Activated CD4-positive, alpha-beta memory T cell treated with anti-CD3 and anti-CD28 coated beads, Interleukin-2, amount 10 ng/mL, durations not matched to agents 7 days and 5 days (primary cell): ENCODE data around the gene RNF31. TPM values are rescaled to one million over a fixed set of nuclear protein-coding genes. Genes with fewer than 3 reads are reported as not detected.

Experiments used
- CTCF ChIA-PET: fragments of 350-600 bp; sonication (Branson Sonifier 250); formaldehyde crosslinking; loops from one replicate; lab custom pipeline; 2021; ENCODE audit warnings: antibody characterized with exemption, inconsistent platforms; lab: Charles Lee
- POLR2A ChIA-PET: fragments of 350-600 bp; sonication (Branson Sonifier 250); formaldehyde crosslinking; loops from one replicate; lab custom pipeline; 2021; ENCODE audit warnings: antibody characterized with exemption; lab: Charles Lee
- DNase-seq: peaks from one replicate; pipeline ENCODE4 v3.0.0-alpha.2; 2020
- H3K27ac Mint-ChIP-seq: one replicate; pipeline ENCODE4 v1.8.0; 2021; ENCODE audit warnings: mild to moderate bottlenecking, mixed read lengths
- H3K27me3 Mint-ChIP-seq: one replicate; pipeline ENCODE4 v1.8.0; 2021; ENCODE audit warnings: mixed read lengths
- H3K36me3 Mint-ChIP-seq: one replicate; pipeline ENCODE4 v1.8.0; 2021; ENCODE audit warnings: low read depth, mixed read lengths
- H3K4me1 Mint-ChIP-seq: one replicate; pipeline ENCODE4 v1.8.0; 2021; ENCODE audit warnings: mixed read lengths
- H3K4me3 Mint-ChIP-seq: one replicate; pipeline ENCODE4 v1.8.0; 2021; ENCODE audit warnings: mild to moderate bottlenecking, mixed read lengths
- H3K9me3 Mint-ChIP-seq: one replicate; pipeline ENCODE4 v1.8.0; 2021; ENCODE audit warnings: mixed read lengths
- total RNA-seq, 2 experiments: library from RNA; stranded (reverse); gene quantifications; one replicate each; pipeline ENCODE4 v1.2.3, GENCODE V29; 2021

Gene RNF31
- total RNA-seq, 2 experiments from 2014 or later: 122 to 129 TPM

DNA sequence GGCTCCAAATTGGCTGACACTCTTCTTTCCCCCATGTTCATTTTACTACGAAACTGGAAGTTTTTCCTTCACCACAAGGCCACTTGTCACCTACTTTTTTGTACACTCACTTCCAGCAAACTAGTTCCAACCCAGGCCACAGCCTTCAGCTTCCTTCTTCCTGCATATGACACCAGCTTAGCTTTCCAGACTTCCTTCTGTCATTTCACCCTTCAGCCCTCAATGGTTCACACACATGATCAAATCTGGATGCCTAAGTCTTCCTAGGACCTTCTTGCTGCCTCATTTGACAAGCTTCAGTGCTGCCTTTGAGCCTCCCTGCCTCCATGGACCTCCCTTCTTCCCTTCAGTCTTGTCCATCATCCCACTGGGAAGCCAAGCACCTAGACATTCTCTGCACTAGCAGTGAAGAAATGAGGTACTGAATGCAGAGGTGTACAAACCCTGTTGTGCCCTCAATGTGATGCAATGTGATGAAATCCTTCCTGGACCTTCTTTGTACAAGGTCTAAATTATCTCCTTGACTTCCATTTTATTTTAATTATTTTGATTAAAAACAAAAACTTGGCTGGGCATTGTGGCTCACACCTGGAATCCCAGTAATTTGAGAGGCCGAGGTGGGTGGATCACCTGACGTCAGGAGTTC, 20.3 kb downstream of the RNF31 start:
- ChIA-PET CTCF (no interaction called here), POLR2A (interaction anchor here (0.7 to 18.6 kb wide), 5 partner anchors 12 to 28 kb away, joined by 3 to 652 read pairs (median 6); partner anchors contain the start of genes EMC9, IPO4, PSME1 and PSME2)
- Mint-ChIP-seq H3K27ac (peak overlapping the region; percentile 57), H3K4me3 (no peak overlapping the region), H3K27me3 (no peaks in the 10 kb centered on the region), H3K4me1 (peaks cover 72% of the 10 kb centered on the region), H3K36me3 (peaks cover 79% of the 10 kb centered on the region), H3K9me3 (no peaks in the 10 kb centered on the region)
- DNase-seq: no peak

DNA sequence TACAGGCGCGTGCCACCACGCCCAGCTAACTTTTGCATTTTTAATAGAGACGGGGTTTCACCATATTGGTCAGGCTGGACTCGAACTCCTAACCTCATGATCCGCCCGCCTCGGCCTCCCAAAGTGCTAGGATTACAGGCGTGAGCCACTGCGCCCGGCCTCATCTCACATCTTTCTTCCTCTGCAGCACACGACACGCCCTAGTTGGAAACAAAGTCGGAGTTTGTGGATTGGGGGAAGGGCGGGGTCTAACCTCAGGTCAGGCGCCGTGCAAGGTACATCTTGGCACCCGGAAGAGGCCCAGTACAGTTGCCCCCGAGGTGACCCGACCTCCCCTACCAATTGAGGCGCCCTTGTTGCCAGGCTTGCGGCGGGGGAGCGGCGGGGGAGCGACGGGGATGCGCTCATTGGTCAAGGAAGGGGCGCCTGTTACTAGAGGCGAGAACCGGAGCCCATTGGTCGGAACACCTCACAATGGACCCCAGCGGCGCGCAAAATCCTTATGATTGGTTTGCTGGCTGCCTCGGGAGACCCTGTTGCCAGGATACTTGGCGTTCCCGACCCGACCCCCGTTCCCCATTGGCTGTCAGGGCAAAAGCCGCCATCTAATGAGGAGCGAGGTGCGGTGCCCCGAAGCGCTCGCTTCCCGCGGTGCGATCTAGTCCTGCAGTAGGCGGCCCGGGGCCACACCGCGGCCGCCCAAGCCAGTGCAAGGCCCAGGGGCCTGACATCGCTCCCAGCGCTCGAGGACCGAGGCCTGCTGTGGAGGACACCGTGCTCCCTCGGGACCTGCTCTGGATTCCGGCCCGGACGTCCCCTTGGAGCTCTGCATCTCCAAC, 24.3 kb downstream of the RNF31 start, which contains the start of gene REC8:
Gene REC8, plus strand, starts transcription at position 659 of the 839 bp plus-strand sequence. CDS start 473 bp downstream, outside the sequence.
- peak within 1 kb of the TSS; percentile 79 for H3K27ac Mint-ChIP-seq
- peak within 1 kb of the TSS; percentile 67 for H3K4me3 Mint-ChIP-seq
- H3K4me1 Mint-ChIP-seq: peaks cover 50% of the 10 kb centered on the region
- peaks cover 62% of the 10 kb centered on the region for H3K36me3 Mint-ChIP-seq
- peak; percentile 74 for DNase-seq
- no peaks in the 10 kb centered on the region for H3K9me3 Mint-ChIP-seq
- POLR2A ChIA-PET: interaction anchor here (0.6 to 21.9 kb wide), 8 partner anchors 5 to 77 kb away, joined by 3 to 652 read pairs (median 8); partner anchors contain the start of genes DCAF11, EMC9, IPO4 and IRF9
- CTCF ChIA-PET: interaction anchor here (0.7 to 3.2 kb wide), 2 partner anchors 11 to 114 kb away, joined by 3 to 15 read pairs; partner anchors contain the start of gene IRF9
- H3K27me3 Mint-ChIP-seq: no peaks in the 10 kb centered on the region

DNA sequence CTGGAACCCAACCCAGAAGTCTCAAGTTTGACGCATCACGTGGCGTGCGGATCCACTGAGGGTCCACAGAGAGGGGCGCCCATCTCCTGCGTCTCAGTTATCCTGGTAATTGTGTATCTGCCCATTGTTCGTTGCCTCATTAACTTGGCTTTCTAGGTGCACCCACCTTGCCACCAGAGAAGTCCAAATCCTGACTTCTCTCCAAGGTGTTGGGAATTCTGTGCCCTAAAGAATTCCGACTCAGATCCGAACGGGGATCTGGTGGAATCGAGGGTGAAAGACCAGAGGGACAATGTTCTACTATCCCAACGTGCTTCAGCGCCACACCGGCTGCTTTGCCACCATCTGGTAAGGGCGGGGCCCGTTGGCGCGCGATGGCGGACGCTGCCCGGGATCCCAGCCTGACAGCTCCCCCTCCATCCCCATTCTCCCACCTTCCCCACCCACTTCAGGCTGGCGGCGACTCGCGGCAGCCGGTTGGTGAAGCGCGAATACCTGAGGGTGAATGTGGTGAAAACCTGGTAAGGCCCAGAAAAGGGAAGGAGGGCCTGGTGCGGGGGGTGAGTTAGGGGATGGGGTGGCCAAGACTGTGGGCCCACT, 25.1 kb downstream of the RNF31 start:
- Mint-ChIP-seq H3K36me3 (peaks cover 62% of the 10 kb centered on the region), H3K27me3 (no peaks in the 10 kb centered on the region), H3K9me3 (no peaks in the 10 kb centered on the region), H3K4me1 (peaks cover 46% of the 10 kb centered on the region), H3K4me3 (peak overlapping the region; percentile 46), H3K27ac (peak overlapping the region; percentile 26)
- POLR2A ChIA-PET: interaction anchor here (0.6 to 21.9 kb wide), 5 partner anchors 6 to 63 kb away, joined by 3 to 456 read pairs (median 8); partner anchors contain the start of genes DCAF11, IPO4, IRF9 and REC8
- no peak for DNase-seq
- CTCF ChIA-PET: no interaction called here

DNA sequence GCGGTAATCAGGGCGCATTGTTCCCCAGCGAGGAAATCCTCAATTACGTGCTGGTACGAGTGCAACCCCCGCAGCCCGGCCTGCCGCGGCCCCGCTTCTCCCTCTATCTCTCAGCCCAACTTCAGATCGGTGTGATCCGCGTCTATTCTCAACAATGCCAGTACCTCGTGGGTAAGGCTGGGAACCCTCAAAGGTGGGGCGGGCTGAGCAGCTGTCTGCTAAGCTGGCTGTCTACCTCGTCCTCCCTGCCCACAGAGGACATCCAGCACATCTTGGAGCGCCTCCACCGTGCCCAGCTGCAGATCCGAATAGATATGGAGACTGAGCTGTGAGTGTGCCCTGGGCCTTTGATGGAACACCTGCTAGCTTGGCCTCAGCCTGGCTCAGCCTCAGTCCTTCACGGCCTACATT, 25.6 kb downstream of the RNF31 start:
- Mint-ChIP-seq H3K4me3 (no peak overlapping the region), H3K36me3 (peaks cover 62% of the 10 kb centered on the region), H3K27me3 (no peaks in the 10 kb centered on the region), H3K9me3 (no peaks in the 10 kb centered on the region), H3K27ac (peak overlapping the region; percentile 57), H3K4me1 (peaks cover 42% of the 10 kb centered on the region)
- no peak for DNase-seq
- CTCF ChIA-PET: no interaction called here
- POLR2A ChIA-PET: interaction anchor here (1.0 to 21.9 kb wide), 5 partner anchors 6 to 69 kb away, joined by 3 to 456 read pairs (median 8); partner anchors contain the start of genes EMC9, IPO4, IRF9 and REC8

DNA sequence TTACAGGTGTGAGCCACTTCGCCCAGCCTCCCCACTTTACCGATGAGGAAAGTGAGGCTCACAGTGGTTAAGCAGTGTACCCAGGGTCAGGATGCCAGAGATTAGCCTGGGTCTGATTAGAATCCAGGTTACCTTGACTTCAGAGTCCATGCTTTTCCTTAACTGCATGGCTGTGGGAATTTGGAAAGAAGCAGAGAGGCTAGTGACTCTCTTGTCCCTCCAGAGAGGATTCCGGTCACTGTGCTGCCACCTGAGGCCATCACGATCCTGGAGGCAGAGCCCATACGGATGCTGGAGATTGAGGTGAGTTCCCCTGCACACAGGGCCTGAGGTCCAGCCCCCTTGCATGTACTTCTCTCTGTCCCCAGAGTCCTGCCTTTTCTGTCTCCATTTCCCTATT, 29.3 kb downstream of the RNF31 start:
- no peaks in the 10 kb centered on the region for H3K9me3 Mint-ChIP-seq
- POLR2A ChIA-PET: interaction anchor here (1.1 to 21.9 kb wide), 6 partner anchors 10 to 62 kb away, joined by 4 to 456 read pairs (median 8); partner anchors contain the start of genes DCAF11, EMC9, IPO4 and IRF9
- CTCF ChIA-PET: no interaction called here
- H3K27me3 Mint-ChIP-seq: no peaks in the 10 kb centered on the region
- DNase-seq: no peak
- peaks cover 20% of the 10 kb centered on the region for H3K4me1 Mint-ChIP-seq
- H3K36me3 Mint-ChIP-seq: peaks cover 67% of the 10 kb centered on the region
- no peak overlapping the region for H3K27ac Mint-ChIP-seq
- H3K4me3 Mint-ChIP-seq: no peak overlapping the region

DNA sequence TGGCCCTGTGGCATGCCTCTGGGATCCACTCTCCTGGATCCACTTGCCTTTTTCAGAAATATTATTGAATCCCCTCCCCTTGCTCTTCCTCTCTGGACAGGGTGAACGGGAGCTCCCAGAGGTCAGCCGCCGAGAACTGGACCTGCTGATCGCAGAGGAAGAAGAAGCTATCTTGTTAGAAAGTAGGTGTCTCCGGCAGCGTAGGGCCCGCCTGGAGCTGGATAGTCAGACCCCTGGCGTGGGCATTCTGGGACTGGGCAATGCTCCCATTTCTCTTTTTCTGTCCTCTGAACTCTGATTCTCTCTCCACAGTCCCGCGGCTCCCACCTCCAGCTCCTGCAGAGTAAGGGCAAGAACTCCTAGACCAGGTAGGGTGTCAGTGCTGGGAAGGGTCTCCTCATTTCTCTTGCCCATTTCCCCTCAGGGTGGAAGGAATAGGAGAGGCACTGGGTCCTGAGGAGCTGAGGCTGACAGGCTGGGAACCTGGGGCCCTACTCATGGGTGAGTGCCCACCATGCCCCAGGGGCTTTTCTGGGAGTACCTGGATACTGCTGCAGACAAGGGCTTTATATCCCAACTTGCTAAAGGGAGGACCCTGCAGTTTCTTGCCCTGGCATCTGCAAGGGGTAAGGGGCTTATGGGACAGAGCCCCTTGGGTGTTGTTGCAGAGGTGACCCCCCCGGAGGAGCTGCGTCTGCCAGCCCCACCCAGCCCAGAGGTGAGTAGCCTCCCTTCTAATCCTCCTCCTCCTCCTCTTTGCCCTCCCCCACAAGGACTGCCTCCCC, 29.9 kb downstream of the RNF31 start:
- no peak overlapping the region for H3K27ac Mint-ChIP-seq
- H3K27me3 Mint-ChIP-seq: no peaks in the 10 kb centered on the region
- POLR2A ChIA-PET: interaction anchor here (0.8 to 21.9 kb wide), 6 partner anchors 10 to 63 kb away, joined by 3 to 456 read pairs (median 5); partner anchors contain the start of genes CHMP4A, DCAF11, EMC9 and IPO4
- no peak for DNase-seq
- CTCF ChIA-PET: interaction anchor here (1.2 kb wide), 1 partner anchor 16 kb away, joined by 4 read pairs; the partner anchor contains the start of gene IRF9
- H3K4me1 Mint-ChIP-seq: peaks cover 14% of the 10 kb centered on the region
- H3K9me3 Mint-ChIP-seq: no peaks in the 10 kb centered on the region
- H3K4me3 Mint-ChIP-seq: no peak overlapping the region
- peaks cover 63% of the 10 kb centered on the region for H3K36me3 Mint-ChIP-seq

DNA sequence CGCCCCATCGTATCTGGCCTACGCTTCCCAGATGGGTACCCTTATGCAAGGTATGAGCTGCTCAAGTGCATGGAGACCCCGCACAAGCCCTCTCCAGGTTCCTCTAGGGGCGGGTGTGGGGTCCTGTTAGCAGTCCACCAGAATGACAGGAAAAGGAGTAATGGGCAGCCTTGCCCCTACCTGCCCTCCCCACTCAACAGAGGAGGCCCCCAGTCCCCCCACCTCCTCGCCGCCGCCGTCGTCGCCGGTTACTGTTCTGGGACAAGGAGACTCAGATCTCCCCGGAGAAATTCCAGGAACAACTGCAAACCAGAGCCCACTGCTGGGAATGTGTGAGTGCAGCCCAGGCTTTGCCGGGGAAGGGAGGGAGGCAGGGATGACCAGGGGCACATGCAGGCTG, 30.6 kb downstream of the RNF31 start:
- Mint-ChIP-seq H3K27me3 (no peaks in the 10 kb centered on the region), H3K36me3 (peaks cover 65% of the 10 kb centered on the region), H3K4me3 (no peak overlapping the region), H3K9me3 (no peaks in the 10 kb centered on the region), H3K27ac (no peak overlapping the region), H3K4me1 (peaks cover 13% of the 10 kb centered on the region)
- POLR2A ChIA-PET: interaction anchor here (0.8 to 21.9 kb wide), 5 partner anchors 9 to 63 kb away, joined by 3 to 456 read pairs (median 4); partner anchors contain the start of genes CHMP4A, DCAF11, IPO4 and IRF9
- no peak for DNase-seq
- CTCF ChIA-PET: interaction anchor here (1.2 kb wide), 1 partner anchor 16 kb away, joined by 4 read pairs; the partner anchor contains the start of gene IRF9

DNA sequence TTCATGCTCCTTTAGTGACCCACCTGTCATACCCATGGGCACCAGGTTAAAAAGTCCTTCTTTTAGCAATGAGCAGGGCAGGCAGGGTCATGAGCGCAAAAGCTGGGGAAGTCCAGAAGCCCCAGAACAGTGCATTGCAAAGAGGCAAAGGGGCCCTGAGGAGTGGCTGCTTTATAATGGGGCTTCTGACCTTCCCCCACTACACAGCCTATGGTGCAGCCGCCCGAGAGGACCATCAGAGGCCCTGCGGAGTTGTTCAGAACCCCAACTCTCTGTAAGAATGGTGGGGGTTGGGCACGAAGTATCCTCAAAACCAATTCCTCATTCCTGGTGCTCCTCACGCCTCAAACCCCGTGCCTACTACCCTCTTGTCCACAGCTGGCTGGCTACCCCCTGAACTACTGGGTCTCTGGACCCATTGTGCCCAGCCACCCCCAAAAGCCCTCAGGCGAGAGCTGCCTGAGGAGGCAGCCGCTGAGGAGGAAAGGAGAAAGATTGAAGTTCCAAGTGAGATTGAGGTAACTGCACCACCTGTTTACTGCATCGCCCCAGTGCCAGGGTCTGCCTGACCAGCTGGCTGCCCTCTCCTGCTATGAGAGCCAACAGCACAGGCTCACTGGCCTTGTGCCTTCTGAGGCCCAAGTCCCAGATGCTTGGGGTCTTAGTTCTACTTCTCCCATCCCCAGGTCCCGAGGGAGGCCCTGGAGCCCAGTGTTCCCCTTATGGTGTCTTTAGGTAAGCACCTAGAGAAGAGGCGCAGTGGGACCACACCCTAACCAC, 31.3 kb downstream of the RNF31 start:
- H3K4me1 Mint-ChIP-seq: peaks cover 13% of the 10 kb centered on the region
- H3K9me3 Mint-ChIP-seq: no peaks in the 10 kb centered on the region
- no peaks in the 10 kb centered on the region for H3K27me3 Mint-ChIP-seq
- H3K36me3 Mint-ChIP-seq: peaks cover 65% of the 10 kb centered on the region
- no peak overlapping the region for H3K4me3 Mint-ChIP-seq
- no peak for DNase-seq
- ChIA-PET CTCF (interaction anchor here (2.6 kb wide), 1 partner anchor 17 kb away, joined by 10 read pairs; the partner anchor contains the start of gene IRF9), POLR2A (interaction anchor here (1.1 to 21.9 kb wide), 5 partner anchors 8 to 37 kb away, joined by 3 to 456 read pairs (median 11); partner anchors contain the start of genes IPO4, IRF9, MDP1 and REC8)
- no peak overlapping the region for H3K27ac Mint-ChIP-seq

DNA sequence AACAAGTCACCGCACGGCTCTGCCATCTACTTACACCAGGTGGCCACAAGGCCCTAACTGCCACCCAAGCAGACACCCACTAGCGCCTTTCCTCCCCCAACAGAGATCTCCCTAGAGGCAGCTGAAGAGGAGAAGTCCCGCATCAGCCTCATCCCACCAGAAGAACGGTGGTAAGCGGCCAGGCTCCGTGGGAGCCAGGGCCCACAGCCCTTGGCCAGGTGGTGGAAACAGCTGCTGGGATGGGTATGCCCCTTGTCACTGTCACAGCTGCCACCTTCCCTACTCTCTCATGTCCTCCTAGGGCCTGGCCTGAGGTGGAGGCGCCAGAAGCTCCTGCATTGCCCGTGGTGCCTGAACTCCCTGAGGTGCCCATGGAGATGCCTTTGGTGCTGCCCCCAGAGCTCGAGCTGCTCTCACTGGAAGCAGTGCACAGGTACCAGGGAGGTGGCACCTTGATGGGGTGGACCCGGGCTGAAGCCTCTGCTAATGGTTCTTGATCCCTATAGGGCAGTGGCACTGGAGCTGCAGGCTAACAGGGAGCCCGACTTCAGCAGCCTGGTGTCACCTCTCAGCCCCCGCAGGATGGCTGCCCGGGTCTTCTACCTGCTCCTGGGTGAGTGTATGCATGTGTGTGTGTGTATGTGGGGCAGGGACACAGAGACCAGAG, 32.1 kb downstream of the RNF31 start:
- ChIA-PET CTCF (interaction anchor here (2.6 kb wide), 1 partner anchor 18 kb away, joined by 10 read pairs; the partner anchor contains the start of gene IRF9), POLR2A (interaction anchor here (1.1 to 21.9 kb wide), 6 partner anchors 7 to 65 kb away, joined by 3 to 456 read pairs (median 8); partner anchors contain the start of genes DCAF11, IPO4, IRF9 and MDP1)
- Mint-ChIP-seq H3K27me3 (no peaks in the 10 kb centered on the region), H3K36me3 (peaks cover 64% of the 10 kb centered on the region), H3K27ac (no peak overlapping the region), H3K4me1 (peaks cover 11% of the 10 kb centered on the region), H3K9me3 (no peaks in the 10 kb centered on the region), H3K4me3 (no peak overlapping the region)
- no peak for DNase-seq

DNA sequence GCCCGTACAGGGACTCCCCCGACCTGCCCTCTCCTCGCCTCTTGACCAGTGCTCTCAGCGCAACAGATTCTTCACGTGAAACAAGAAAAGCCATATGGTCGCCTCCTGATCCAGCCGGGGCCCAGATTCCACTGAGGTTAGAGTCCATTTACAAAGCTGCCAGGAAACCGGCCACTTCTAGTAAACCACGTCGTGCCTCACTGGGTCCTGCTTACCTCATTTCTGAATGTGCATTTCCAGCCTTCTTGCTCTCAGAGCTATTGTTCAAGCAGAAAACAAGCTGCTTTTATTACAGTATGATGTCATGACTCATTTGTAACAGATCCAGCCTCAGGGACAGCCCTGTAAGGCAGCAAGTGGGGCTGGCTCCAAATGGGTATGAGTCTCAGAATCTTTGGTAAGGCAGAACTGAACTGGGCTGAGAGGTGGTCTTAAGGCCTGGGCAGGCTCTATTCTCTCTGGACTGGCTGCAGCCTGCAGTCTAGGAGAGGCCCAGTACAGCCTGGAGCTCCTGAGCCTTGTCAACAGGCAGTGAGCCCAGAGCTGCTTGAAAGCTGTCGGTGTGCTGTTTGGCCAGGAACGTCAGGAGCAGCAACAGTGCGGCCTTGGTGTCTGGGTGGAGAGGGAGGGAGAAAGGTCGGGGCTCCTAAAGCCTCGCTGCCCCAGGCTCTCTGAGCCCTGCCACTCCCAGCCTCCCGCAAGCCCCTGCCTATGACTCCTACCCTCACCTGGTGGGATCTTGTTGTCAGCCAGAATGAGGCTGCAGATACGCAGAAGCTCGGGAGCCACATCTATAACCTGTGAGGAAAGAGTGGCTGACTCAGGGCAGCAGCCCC, 32.9 kb downstream of the RNF31 start:
- ChIA-PET POLR2A (interaction anchor here (0.7 to 21.9 kb wide), 9 partner anchors 7 to 66 kb away, joined by 3 to 456 read pairs (median 4); partner anchors contain the start of genes DCAF11, EMC9, IPO4 and IRF9), CTCF (interaction anchor here (1.4 to 2.6 kb wide), 2 partner anchors 15 to 19 kb away, joined by 3 to 10 read pairs; partner anchors contain the start of genes IRF9 and TM9SF1)
- peaks cover 63% of the 10 kb centered on the region for H3K36me3 Mint-ChIP-seq
- H3K27ac Mint-ChIP-seq: no peak overlapping the region
- no peaks in the 10 kb centered on the region for H3K27me3 Mint-ChIP-seq
- H3K4me3 Mint-ChIP-seq: no peak overlapping the region
- H3K9me3 Mint-ChIP-seq: no peaks in the 10 kb centered on the region
- H3K4me1 Mint-ChIP-seq: peaks cover 3% of the 10 kb centered on the region
- DNase-seq: no peak
